ENCODE data around the gene NFE2L1.
A peak's percentile ranks its signal among the peaks of the same experiment; 100 is the strongest.

DNA sequence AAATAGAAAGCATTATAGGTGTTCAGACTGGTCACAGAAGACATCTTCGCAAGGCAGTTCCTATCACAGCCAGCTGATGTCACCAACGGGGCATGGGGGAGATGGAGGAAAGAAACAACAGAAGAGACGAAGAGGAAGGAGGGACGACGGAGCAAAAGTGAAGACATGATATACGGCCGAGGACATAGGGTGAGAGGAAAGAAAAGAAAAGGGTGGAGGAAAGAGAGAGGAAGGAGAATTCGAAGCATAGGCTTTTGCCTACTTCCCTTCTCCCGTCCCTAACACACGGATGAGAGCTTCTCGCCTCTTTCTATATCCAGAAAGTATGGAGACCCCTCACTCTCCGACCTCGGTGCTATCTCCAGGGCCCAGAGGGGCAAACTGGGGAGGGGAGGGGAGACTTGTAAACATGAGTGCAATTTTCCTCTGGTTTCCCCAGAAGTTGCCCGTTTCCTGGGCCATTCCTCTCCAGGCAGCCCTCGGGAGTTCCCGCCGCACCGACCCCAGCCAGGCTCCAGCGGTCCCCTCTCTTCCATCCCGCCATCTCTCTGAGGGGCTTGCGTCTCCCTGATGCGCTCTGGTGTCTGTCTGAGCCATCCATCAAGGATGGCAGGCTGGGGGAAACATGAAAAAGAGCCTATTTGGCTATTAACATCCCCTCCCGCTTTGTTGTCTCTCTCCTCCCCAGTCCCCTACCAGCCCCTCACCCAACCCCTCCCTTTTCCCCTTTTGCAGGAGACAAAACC lies 36.6 kb upstream of the NFE2L1 start:
- TF ChIP-seq, protein P1, sequence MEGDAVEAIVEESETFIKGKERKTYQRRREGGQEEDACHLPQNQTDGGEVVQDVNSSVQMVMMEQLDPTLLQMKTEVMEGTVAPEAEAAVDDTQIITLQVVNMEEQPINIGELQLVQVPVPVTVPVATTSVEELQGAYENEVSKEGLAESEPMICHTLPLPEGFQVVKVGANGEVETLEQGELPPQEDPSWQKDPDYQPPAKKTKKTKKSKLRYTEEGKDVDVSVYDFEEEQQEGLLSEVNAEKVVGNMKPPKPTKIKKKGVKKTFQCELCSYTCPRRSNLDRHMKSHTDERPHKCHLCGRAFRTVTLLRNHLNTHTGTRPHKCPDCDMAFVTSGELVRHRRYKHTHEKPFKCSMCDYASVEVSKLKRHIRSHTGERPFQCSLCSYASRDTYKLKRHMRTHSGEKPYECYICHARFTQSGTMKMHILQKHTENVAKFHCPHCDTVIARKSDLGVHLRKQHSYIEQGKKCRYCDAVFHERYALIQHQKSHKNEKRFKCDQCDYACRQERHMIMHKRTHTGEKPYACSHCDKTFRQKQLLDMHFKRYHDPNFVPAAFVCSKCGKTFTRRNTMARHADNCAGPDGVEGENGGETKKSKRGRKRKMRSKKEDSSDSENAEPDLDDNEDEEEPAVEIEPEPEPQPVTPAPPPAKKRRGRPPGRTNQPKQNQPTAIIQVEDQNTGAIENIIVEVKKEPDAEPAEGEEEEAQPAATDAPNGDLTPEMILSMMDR (IDR thresholded peaks at IDR 0.05; ENCODE audit: low read depth, low read length): peak; percentile 70
- no peak for TF ChIP-seq EZH2phosphoT487 (IDR thresholded peaks at IDR 0.05; ENCODE audit: low read depth)

Data from OCI-LY3 (cell line).